WTC11 (cell line): ENCODE results near the gene RPS27. TPM values are rescaled to one million over a fixed set of nuclear protein-coding genes. Genes with fewer than 3 reads are reported as not detected.

Experiments
- AFF4 ChIP-seq: sonication (generic); formaldehyde crosslinking; IDR thresholded peaks from 2 replicates; pipeline ENCODE4 v1.8.1; 2023; ENCODE audit warnings: mild to moderate bottlenecking, missing genetic modification reagents, borderline replicate concordance
- ATF1 ChIP-seq: sonication (generic); formaldehyde crosslinking; IDR thresholded peaks from 2 replicates; pipeline ENCODE4 v1.8.1; 2023; ENCODE audit warnings: mild to moderate bottlenecking, moderate library complexity, missing genetic modification reagents
- ATF2 ChIP-seq: sonication (generic); formaldehyde crosslinking; IDR thresholded peaks from 2 replicates; pipeline ENCODE4 v1.8.1; 2022; ENCODE audit warnings: low read depth, missing genetic modification reagents, borderline replicate concordance
- ATF3 ChIP-seq: sonication (generic); formaldehyde crosslinking; conservative IDR thresholded peaks from 2 replicates; pipeline ENCODE4 v1.8.1; 2022; ENCODE audit warnings: mild to moderate bottlenecking, missing genetic modification reagents
- CREB1 ChIP-seq: sonication (generic); formaldehyde crosslinking; IDR thresholded peaks from 2 replicates; pipeline ENCODE4 v1.8.0; 2023; ENCODE audit warnings: mild to moderate bottlenecking, missing genetic modification reagents
- E2F1 ChIP-seq: sonication (generic); formaldehyde crosslinking; IDR thresholded peaks from 2 replicates; pipeline ENCODE4 v1.8.0; 2022; ENCODE audit warnings: mild to moderate bottlenecking, missing genetic modification reagents
- E2F4 ChIP-seq: sonication (generic); formaldehyde crosslinking; IDR thresholded peaks from 2 replicates; pipeline ENCODE4 v1.8.1; 2022; ENCODE audit warnings: low read depth, mild to moderate bottlenecking, moderate library complexity, missing genetic modification reagents, borderline replicate concordance
- E2F5 ChIP-seq: sonication (generic); formaldehyde crosslinking; IDR thresholded peaks from 2 replicates; pipeline ENCODE4 v1.8.1; 2022; ENCODE audit warnings: mild to moderate bottlenecking, moderate library complexity, missing genetic modification reagents
- ESRRA ChIP-seq: sonication (generic); formaldehyde crosslinking; IDR thresholded peaks from 2 replicates; pipeline ENCODE4 v1.8.1; 2022; ENCODE audit warnings: mild to moderate bottlenecking, missing genetic modification reagents, borderline replicate concordance
- FOXJ3 ChIP-seq: sonication (generic); formaldehyde crosslinking; IDR thresholded peaks from 2 replicates; pipeline ENCODE4 v1.9.0; 2021; ENCODE audit warnings: missing genetic modification reagents, mild to moderate bottlenecking, borderline replicate concordance
- FOXK1 ChIP-seq: sonication (generic); formaldehyde crosslinking; IDR thresholded peaks from 2 replicates; pipeline ENCODE4 v1.8.0; 2022; ENCODE audit warnings: mild to moderate bottlenecking, moderate library complexity, missing genetic modification reagents
- GRHL2 ChIP-seq: fragments of 250-450 bp; sonication (Bioruptor Pico); IDR thresholded peaks from 2 replicates; pipeline ENCODE4 v1.8.0; 2022; ENCODE audit warnings: mild to moderate bottlenecking, moderate library complexity; ENCODE audit not compliant: insufficient replicate concordance, severe bottlenecking
- IRF1 ChIP-seq: sonication (generic); formaldehyde crosslinking; IDR thresholded peaks from 2 replicates; pipeline ENCODE4 v1.8.0; 2023; ENCODE audit warnings: missing genetic modification reagents
- IRF2 ChIP-seq: sonication (generic); formaldehyde crosslinking; IDR thresholded peaks from 2 replicates; pipeline ENCODE4 v1.8.0; 2022; ENCODE audit warnings: low read depth, missing genetic modification reagents, borderline replicate concordance
- JAZF1 ChIP-seq: fragments of 250-450 bp; sonication (Bioruptor Pico); IDR thresholded peaks from 2 replicates; pipeline ENCODE4 v1.9.0; 2021; ENCODE audit warnings: moderate library complexity, mild to moderate bottlenecking, inconsistent platforms
- MAX ChIP-seq: sonication (generic); formaldehyde crosslinking; IDR thresholded peaks from 2 replicates; pipeline ENCODE4 v1.8.0; 2022; ENCODE audit warnings: mild to moderate bottlenecking, missing genetic modification reagents
- NR1H2 ChIP-seq: sonication (generic); formaldehyde crosslinking; IDR thresholded peaks from 2 replicates; pipeline ENCODE4 v1.9.0; 2021; ENCODE audit warnings: mild to moderate bottlenecking, moderate library complexity, missing genetic modification reagents
- NR2C2 ChIP-seq: sonication (generic); formaldehyde crosslinking; IDR thresholded peaks from 2 replicates; pipeline ENCODE4 v1.8.0; 2022; ENCODE audit warnings: mild to moderate bottlenecking, missing genetic modification reagents
- PRRX2 ChIP-seq: fragments of 250-450 bp; sonication (Bioruptor Pico); IDR thresholded peaks from 2 replicates; pipeline ENCODE4 v1.8.0; 2021; ENCODE audit warnings: mild to moderate bottlenecking
- RORB ChIP-seq: fragments of 250-450 bp; sonication (Bioruptor Pico); IDR thresholded peaks from 2 replicates; pipeline ENCODE4 v1.9.0; 2021; ENCODE audit warnings: mild to moderate bottlenecking
- SMAD4 ChIP-seq: sonication (generic); formaldehyde crosslinking; IDR thresholded peaks from 2 replicates; pipeline ENCODE4 v1.8.0; 2022; ENCODE audit warnings: mild to moderate bottlenecking, missing genetic modification reagents
- TEAD4 ChIP-seq: sonication (generic); formaldehyde crosslinking; IDR thresholded peaks from 2 replicates; pipeline ENCODE4 v1.8.0; 2022; ENCODE audit warnings: mild to moderate bottlenecking, missing genetic modification reagents
- USF1 ChIP-seq: sonication (generic); formaldehyde crosslinking; IDR thresholded peaks from 2 replicates; pipeline ENCODE4 v1.8.0; 2022; ENCODE audit warnings: mild to moderate bottlenecking, missing genetic modification reagents
- ZNF423 ChIP-seq: fragments of 250-450 bp; sonication (Bioruptor Pico); IDR thresholded peaks from 2 replicates; pipeline ENCODE4 v2.1.2; 2022; ENCODE audit warnings: mild to moderate bottlenecking, moderate library complexity
- ZNF425 ChIP-seq: fragments of 250-450 bp; sonication (Bioruptor Pico); conservative IDR thresholded peaks from 2 replicates; pipeline ENCODE4 v1.9.0; 2021; ENCODE audit warnings: mild to moderate bottlenecking
- total RNA-seq: library from RNA; stranded (reverse); gene quantifications from 3 replicates; pipeline ENCODE4 v1.2.3, GENCODE V29; 2021

The RPS27 gene
- total RNA-seq, 1 experiment from 2014 or later: 2,141 TPM

GRCh38 chr1:153963850-153964331, 26.7 kb upstream of the RPS27 start (continued):
- TF ChIP-seq AFF4 (no peak), FOXK1 (no peak), ZNF423 (CRISPR knock-in tag) (no peak), CREB1 (no peak), IRF2 (CRISPR knock-in tag) (no peak), IRF1 (no peak), E2F4 (CRISPR knock-in tag) (no peak), FOXJ3 (CRISPR knock-in tag) (no peak), JAZF1 (no peak), SMAD4 (CRISPR knock-in tag) (0 out of 2 replicates have a peak, but pooled peaks have one; percentile 43), ESRRA (no peak), MAX (CRISPR knock-in tag) (peak; percentile 20; the same call in 1 of the 2 replicates), E2F1 (CRISPR knock-in tag) (no peak), NR2C2 (CRISPR knock-in tag) (no peak), ZNF425 (CRISPR knock-in tag) (no peak), ATF3 (no peak), RORB (CRISPR knock-in tag) (no peak), PRRX2 (no peak), E2F5 (CRISPR knock-in tag) (0 out of 2 replicates have a peak, but pooled peaks have one; percentile 61), ATF2 (no peak), NR1H2 (no peak), ATF1 (CRISPR knock-in tag) (no peak), USF1 (CRISPR knock-in tag) (no peak; the same call in 1 of the 2 replicates), TEAD4 (CRISPR knock-in tag) (peak; percentile 77; the same call in 1 of the 2 replicates), GRHL2 (CRISPR knock-in tag) (no peak)
